Measurements from ENCODE around the gene MYBPC3. TPM values are rescaled to one million over a fixed set of nuclear protein-coding genes. Genes with fewer than 3 reads are reported as not detected.

MYBPC3 gene
- total and polyA plus RNA-seq, 10 of the 15 experiments (the other 5 are each of a cell fraction or from before 2014, with no cell fraction given), result 0.03 to 0.08 (median 0.03) TPM; not detected in 7

DNA sequence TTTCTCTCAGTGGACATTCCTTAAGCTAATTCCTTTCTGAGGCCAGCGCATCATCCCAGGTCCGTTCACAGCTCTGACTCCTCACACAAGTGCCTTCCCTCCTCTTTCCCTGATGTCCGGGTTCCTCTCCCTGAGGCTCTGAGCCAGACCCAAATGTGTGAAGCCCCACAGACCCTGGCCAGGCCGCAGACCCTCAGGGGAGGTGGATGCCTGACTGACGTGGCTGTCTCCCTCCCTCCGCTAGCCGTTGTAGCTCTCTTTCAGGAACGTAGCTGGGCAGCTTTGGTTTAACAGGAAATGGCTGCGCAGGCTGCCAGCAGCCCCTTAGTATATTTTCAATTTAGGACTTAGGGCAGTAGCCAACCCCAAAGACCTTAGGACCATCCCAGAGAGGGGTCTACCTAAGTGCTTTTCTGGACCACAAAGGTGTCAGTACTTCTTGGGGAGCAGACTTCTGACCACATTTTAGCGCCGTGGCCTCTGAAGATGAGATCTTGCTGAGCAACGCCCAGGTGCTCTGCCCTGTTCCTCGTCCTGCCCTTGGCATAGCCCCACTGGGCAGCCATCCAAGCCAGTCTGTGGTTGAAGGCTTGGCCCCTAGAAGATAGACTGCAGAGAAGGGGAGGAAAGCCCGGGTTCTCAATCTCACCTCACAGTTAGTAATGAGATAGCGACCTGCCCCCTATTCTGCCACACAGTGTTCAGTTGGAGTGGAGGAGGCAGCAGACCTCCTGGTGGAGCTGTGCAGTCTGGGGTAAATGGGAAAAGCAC is 27.0 kb downstream of the MYBPC3 start:
- ChIA-PET CTCF (no interaction called here), POLR2A (interaction anchor here (0.5 kb wide), 1 partner anchor 684 kb away, joined by 3 read pairs; no protein-coding TSS in a partner anchor), RAD21 (ENCODE audit: unreplicated experiment) (no interaction called here), SMC1A (ENCODE audit: uncharacterized antibody, unreplicated experiment) (interaction anchor here (0.6 kb wide), 1 partner anchor 128 kb away, joined by 3 read pairs; no protein-coding TSS in a partner anchor)
- in situ Hi-C loops (cut with MboI), result no loop called here
- H3K4me1 ChIP-seq (ENCODE audit: control insufficient read depth, insufficient read depth, low read length), result peaks cover 12% of the 10 kb centered on the region
- no peak for DNase-seq (ENCODE audit: low read depth, low spot score)
- no peak overlapping the region for H3K27ac ChIP-seq (ENCODE audit: control insufficient read depth, insufficient read depth)
- BruUV-seq (replicated peaks), result no TSS peak
- no peak for FAIRE-seq
- H2AFZ ChIP-seq (ENCODE audit: control insufficient read depth, low read depth, low read length), result no peak overlapping the region
- no peaks in the 10 kb centered on the region for H3K79me2 ChIP-seq (ENCODE audit: control insufficient read depth, insufficient read depth, low read length)
- H3K36me3 ChIP-seq (ENCODE audit: control insufficient read depth in 2 of 2, insufficient read depth in 2 of 2, low read length in 1 of 2), result peaks cover 13 to 17% of the 10 kb centered on the region in 2 experiments
- no peak for TF ChIP-seq PAX5 (IDR thresholded peaks at IDR 0.05; ENCODE audit: borderline replicate concordance, low read depth, low read length)
- TF ChIP-seq RELA (IDR thresholded peaks at IDR 0.05; ENCODE audit: borderline replicate concordance, partially characterized antibody), result no peak
- TF ChIP-seq BHLHE40 (IDR thresholded peaks at IDR 0.05; ENCODE audit: borderline replicate concordance in 1 of 2, low read depth in 2 of 2, low read length in 1 of 2), result no peak
- no peak for TF ChIP-seq ASH2L (IDR thresholded peaks at IDR 0.05; ENCODE audit: borderline replicate concordance, low read depth)
- no peak for TF ChIP-seq SMAD1 (IDR thresholded peaks at IDR 0.05; ENCODE audit: low read depth, partially characterized antibody)
- TF ChIP-seq, protein P1, sequence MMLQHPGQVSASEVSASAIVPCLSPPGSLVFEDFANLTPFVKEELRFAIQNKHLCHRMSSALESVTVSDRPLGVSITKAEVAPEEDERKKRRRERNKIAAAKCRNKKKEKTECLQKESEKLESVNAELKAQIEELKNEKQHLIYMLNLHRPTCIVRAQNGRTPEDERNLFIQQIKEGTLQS (IDR thresholded peaks at IDR 0.05; ENCODE audit: borderline replicate concordance, extremely low read depth, low read depth, low read length), result no peak
- no peak for TF ChIP-seq MYB (IDR thresholded peaks at IDR 0.05; ENCODE audit: borderline replicate concordance, low read depth, low read length)
- TF ChIP-seq, protein P2, sequence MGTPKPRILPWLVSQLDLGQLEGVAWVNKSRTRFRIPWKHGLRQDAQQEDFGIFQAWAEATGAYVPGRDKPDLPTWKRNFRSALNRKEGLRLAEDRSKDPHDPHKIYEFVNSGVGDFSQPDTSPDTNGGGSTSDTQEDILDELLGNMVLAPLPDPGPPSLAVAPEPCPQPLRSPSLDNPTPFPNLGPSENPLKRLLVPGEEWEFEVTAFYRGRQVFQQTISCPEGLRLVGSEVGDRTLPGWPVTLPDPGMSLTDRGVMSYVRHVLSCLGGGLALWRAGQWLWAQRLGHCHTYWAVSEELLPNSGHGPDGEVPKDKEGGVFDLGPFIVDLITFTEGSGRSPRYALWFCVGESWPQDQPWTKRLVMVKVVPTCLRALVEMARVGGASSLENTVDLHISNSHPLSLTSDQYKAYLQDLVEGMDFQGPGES (IDR thresholded peaks at IDR 0.05), result no peak
- TF ChIP-seq EZH2 (IDR thresholded peaks at IDR 0.05; ENCODE audit: borderline replicate concordance, control insufficient read depth, low read depth, low read length), result no peak
- no peak for TF ChIP-seq KDM1A (IDR thresholded peaks at IDR 0.05; ENCODE audit: borderline replicate concordance)
- no peak for TF ChIP-seq TARDBP (IDR thresholded peaks at IDR 0.05; ENCODE audit: borderline replicate concordance)
- TF ChIP-seq ZZZ3 (IDR thresholded peaks at IDR 0.05; ENCODE audit: control insufficient read depth, insufficient read length, low read depth), result no peak
- no peak for TF ChIP-seq POLR2AphosphoS5 (IDR thresholded peaks at IDR 0.05; ENCODE audit: low read length)
- TF ChIP-seq EP300 (IDR thresholded peaks at IDR 0.05; ENCODE audit: borderline replicate concordance in 1 of 2, control insufficient read depth in 1 of 2, low read depth in 2 of 2, low read length in 2 of 2), result no peak
- no peak for TF ChIP-seq SREBF2 (IDR thresholded peaks at IDR 0.05; ENCODE audit: low read length)
- no peak for TF ChIP-seq SRF (IDR thresholded peaks at IDR 0.05; ENCODE audit: low read depth in 2 of 2, low read length in 2 of 2)
- no peak for TF ChIP-seq STAT1 (conservative IDR thresholded peaks at IDR 0.05)
- TF ChIP-seq ATF7 (IDR thresholded peaks at IDR 0.05; ENCODE audit: low read depth), result no peak
- TF ChIP-seq SPI1 (IDR thresholded peaks at IDR 0.05; ENCODE audit: borderline replicate concordance, insufficient read depth, low read depth, low read length), result no peak
- 87% methylated on average over 15 of the region's 15 CpGs for WGBS (ENCODE audit: insufficient coverage, insufficient replicate concordance, low lambda C conversion rate, missing lambda C conversion rate)
- H3K4me3 ChIP-seq, result no peak overlapping the region
- ATAC-seq, result no peak
- no peaks in the 10 kb centered on the region for H3K9me3 ChIP-seq (replicated peaks; ENCODE audit: control insufficient read depth, insufficient read depth, low read length)
- H3K27me3 ChIP-seq (replicated peaks in 1 of 2; ENCODE audit: control insufficient read depth in 2 of 2, insufficient read depth in 2 of 2, low read length in 1 of 2), result no peaks in the 10 kb centered on the region
- intact Hi-C loops (cut with micrococcal nuclease; ENCODE audit: unreplicated experiment), result loop anchor here (10.0 kb wide), 1 partner anchor 79 kb away; the partner anchor contains the start of gene SLC39A13
- no peak overlapping the region for H3K4me2 ChIP-seq (ENCODE audit: control insufficient read depth, insufficient read depth)
- no peak overlapping the region for H3K9ac ChIP-seq (ENCODE audit: control insufficient read depth, insufficient read depth, low read length)
- H4K20me1 ChIP-seq (ENCODE audit: control insufficient read depth, insufficient read depth), result no peaks in the 10 kb centered on the region

All from GM12878 (cell line).